ENCODE measurements around the gene PPP2R2B.

- TF ChIP-seq, protein P1, sequence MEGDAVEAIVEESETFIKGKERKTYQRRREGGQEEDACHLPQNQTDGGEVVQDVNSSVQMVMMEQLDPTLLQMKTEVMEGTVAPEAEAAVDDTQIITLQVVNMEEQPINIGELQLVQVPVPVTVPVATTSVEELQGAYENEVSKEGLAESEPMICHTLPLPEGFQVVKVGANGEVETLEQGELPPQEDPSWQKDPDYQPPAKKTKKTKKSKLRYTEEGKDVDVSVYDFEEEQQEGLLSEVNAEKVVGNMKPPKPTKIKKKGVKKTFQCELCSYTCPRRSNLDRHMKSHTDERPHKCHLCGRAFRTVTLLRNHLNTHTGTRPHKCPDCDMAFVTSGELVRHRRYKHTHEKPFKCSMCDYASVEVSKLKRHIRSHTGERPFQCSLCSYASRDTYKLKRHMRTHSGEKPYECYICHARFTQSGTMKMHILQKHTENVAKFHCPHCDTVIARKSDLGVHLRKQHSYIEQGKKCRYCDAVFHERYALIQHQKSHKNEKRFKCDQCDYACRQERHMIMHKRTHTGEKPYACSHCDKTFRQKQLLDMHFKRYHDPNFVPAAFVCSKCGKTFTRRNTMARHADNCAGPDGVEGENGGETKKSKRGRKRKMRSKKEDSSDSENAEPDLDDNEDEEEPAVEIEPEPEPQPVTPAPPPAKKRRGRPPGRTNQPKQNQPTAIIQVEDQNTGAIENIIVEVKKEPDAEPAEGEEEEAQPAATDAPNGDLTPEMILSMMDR (IDR thresholded peaks at IDR 0.05) = no peak
- TF ChIP-seq POLR2A (IDR thresholded peaks at IDR 0.05) = no peak
Observed at GRCh38 chr5:146640285-146640896, 238.2 kb downstream of the PPP2R2B start.
